ENCODE measurements around the gene GAB1. TPM values are rescaled to one million over a fixed set of nuclear protein-coding genes. Genes with fewer than 3 reads are reported as not detected.
A peak's percentile ranks its signal among the peaks of the same experiment; 100 is the strongest.

Gene GAB1
- total and polyA plus RNA-seq, 2 of the 13 experiments (the other 11 are each of a cell fraction or from before 2014, with no cell fraction given): 8.7 to 14.7 TPM

- TF ChIP-seq TBL1XR1 (IDR thresholded peaks at IDR 0.05; ENCODE audit: borderline replicate concordance, low read length, partially characterized antibody): no peak
- TF ChIP-seq, protein P1, sequence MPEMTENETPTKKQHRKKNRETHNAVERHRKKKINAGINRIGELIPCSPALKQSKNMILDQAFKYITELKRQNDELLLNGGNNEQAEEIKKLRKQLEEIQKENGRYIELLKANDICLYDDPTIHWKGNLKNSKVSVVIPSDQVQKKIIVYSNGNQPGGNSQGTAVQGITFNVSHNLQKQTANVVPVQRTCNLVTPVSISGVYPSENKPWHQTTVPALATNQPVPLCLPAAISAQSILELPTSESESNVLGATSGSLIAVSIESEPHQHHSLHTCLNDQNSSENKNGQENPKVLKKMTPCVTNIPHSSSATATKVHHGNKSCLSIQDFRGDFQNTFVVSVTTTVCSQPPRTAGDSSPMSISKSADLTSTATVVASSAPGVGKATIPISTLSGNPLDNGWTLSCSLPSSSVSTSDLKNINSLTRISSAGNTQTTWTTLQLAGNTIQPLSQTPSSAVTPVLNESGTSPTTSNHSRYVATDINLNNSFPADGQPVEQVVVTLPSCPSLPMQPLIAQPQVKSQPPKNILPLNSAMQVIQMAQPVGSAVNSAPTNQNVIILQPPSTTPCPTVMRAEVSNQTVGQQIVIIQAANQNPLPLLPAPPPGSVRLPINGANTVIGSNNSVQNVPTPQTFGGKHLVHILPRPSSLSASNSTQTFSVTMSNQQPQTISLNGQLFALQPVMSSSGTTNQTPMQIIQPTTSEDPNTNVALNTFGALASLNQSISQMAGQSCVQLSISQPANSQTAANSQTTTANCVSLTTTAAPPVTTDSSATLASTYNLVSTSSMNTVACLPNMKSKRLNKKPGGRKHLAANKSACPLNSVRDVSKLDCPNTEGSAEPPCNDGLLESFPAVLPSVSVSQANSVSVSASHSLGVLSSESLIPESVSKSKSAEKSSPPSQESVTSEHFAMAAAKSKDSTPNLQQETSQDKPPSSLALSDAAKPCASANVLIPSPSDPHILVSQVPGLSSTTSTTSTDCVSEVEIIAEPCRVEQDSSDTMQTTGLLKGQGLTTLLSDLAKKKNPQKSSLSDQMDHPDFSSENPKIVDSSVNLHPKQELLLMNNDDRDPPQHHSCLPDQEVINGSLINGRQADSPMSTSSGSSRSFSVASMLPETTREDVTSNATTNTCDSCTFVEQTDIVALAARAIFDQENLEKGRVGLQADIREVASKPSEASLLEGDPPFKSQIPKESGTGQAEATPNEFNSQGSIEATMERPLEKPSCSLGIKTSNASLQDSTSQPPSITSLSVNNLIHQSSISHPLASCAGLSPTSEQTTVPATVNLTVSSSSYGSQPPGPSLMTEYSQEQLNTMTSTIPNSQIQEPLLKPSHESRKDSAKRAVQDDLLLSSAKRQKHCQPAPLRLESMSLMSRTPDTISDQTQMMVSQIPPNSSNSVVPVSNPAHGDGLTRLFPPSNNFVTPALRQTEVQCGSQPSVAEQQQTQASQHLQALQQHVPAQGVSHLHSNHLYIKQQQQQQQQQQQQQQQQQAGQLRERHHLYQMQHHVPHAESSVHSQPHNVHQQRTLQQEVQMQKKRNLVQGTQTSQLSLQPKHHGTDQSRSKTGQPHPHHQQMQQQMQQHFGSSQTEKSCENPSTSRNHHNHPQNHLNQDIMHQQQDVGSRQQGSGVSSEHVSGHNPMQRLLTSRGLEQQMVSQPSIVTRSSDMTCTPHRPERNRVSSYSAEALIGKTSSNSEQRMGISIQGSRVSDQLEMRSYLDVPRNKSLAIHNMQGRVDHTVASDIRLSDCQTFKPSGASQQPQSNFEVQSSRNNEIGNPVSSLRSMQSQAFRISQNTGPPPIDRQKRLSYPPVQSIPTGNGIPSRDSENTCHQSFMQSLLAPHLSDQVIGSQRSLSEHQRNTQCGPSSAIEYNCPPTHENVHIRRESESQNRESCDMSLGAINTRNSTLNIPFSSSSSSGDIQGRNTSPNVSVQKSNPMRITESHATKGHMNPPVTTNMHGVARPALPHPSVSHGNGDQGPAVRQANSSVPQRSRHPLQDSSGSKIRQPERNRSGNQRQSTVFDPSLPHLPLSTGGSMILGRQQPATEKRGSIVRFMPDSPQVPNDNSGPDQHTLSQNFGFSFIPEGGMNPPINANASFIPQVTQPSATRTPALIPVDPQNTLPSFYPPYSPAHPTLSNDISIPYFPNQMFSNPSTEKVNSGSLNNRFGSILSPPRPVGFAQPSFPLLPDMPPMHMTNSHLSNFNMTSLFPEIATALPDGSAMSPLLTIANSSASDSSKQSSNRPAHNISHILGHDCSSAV (CRISPR knock-in tag; IDR thresholded peaks at IDR 0.05; ENCODE audit: borderline replicate concordance): no peak
- no peak for TF ChIP-seq ATAD3A (CRISPR knock-in tag; IDR thresholded peaks at IDR 0.05)
- TF ChIP-seq, protein P2, sequence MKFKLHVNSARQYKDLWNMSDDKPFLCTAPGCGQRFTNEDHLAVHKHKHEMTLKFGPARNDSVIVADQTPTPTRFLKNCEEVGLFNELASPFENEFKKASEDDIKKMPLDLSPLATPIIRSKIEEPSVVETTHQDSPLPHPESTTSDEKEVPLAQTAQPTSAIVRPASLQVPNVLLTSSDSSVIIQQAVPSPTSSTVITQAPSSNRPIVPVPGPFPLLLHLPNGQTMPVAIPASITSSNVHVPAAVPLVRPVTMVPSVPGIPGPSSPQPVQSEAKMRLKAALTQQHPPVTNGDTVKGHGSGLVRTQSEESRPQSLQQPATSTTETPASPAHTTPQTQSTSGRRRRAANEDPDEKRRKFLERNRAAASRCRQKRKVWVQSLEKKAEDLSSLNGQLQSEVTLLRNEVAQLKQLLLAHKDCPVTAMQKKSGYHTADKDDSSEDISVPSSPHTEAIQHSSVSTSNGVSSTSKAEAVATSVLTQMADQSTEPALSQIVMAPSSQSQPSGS (CRISPR knock-in tag; IDR thresholded peaks at IDR 0.05): no peak
- TF ChIP-seq ZNF124 (CRISPR knock-in tag; IDR thresholded peaks at IDR 0.05): no peak
- TF ChIP-seq TCF7 (IDR thresholded peaks at IDR 0.05; ENCODE audit: low read depth): no peak
- TF ChIP-seq NCOR1 (IDR thresholded peaks at IDR 0.05; ENCODE audit: borderline replicate concordance, low read length): peak; percentile 85
- TF ChIP-seq TERF1 (CRISPR knock-in tag; IDR thresholded peaks at IDR 0.05): no peak
- TF ChIP-seq ZNF609 (CRISPR knock-in tag; IDR thresholded peaks at IDR 0.05; ENCODE audit: borderline replicate concordance): no peak
- no peak for TF ChIP-seq SUZ12 (IDR thresholded peaks at IDR 0.05; ENCODE audit: low read depth, low read length)
- TF ChIP-seq KDM5B (CRISPR knock-in tag; IDR thresholded peaks at IDR 0.05; ENCODE audit: borderline replicate concordance): no peak
- no peak for TF ChIP-seq ZNF296 (CRISPR knock-in tag; conservative IDR thresholded peaks at IDR 0.05)
Observed at GRCh38 chr4:143337600-143338287, 1.1 kb downstream of the GAB1 start (continued).
